HG03378 (cell line): ENCODE measurements around the gene PSG7.
"Not testable (repeated sequence)": the region's sequence is repeated elsewhere in the genome, so short reads cannot be mapped to it uniquely, and the experiment has no call there.

ENCODE experiments used
- ATAC-seq: cut with Tn5 transposase; IDR thresholded peaks from one replicate; pipeline ENCODE4 v1.9.1; 2021; ENCODE audit warnings: mild to moderate bottlenecking, moderate library complexity; ENCODE audit not compliant: unreplicated experiment

Gene PSG7

DNA sequence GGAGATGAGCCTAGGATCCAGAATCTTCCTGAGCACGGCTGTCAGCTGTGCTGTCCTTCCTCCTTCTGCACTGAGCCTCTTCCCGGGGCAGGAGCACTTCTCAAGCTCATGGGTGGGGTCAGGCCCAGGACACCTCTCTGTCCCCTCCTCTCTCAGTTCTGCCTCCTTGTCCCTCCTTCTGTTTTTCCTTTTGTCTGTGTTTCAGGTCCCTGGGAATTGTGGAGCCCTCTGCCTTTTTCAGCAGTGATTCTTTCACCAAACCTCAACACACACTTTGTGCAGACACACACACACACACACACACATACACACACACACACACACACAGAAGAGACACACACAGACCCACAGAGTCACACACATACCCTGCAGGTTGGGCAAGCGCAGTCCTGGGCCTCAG lies at the start of gene PSG7:
TSS of gene PSG7 (minus strand) at position 101 of the 400 bp plus-strand sequence. CDS start 131 bp downstream, outside the sequence.
- not testable (repeated sequence) for ATAC-seq

DNA sequence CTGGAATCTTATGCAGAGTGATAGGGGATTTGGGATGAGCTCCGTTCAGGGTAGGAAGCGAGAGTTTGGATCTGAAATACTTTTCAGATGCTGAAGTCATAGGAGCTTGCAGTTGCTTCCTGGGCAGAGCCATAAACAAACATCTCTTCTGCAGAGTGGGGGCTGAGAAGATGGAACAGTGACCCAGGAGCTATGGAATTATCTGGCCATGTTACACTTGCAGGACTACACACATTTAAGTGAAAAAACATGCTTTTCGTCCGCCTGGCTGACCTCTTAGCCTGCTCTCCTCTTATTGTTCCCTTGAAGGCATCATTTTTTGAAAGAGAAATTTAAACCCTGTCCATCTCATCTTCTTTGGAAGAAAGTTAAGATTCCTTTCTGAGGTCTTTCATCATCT lies 48.6 kb upstream of the PSG7 start:
- ATAC-seq: no peak

DNA sequence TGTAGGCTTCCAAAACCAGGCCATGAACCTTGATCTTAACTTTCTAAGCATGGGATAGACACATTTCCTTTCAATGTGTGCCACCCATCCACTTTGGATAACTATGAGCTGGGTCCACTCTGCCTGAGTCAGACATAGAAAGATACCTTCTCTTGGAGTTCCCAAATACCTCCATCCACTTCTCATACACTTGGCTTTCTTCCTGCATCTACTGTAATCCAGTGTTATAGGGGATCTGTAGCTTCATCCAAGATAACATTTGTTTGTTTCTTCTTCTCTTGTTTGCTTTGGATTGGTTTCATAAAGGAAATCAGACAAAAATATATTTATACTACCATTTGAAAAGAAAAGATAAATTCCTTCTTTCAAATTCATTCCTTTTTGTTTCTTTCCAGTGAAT lies 45.1 kb upstream of the PSG7 start:
- not testable (repeated sequence) for ATAC-seq

DNA sequence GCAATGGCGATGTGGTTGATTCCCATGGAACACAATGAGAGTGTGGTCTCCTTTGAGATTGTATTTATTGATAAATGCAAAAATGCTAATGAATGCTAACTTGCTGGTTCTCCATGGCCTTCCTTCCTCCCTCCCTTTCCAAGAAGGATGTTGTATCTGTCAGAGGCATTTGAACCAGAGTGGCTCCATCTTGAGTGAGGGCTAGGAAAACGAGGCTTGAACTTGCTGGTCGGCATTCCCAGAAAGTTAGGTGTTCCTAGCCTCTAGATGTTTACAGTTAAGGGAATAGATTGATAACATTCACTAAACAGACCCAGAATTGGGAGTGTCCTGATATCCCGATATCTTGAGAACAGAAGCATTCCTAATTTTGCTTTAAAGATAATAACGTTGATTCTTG lies 34.4 kb upstream of the PSG7 start:
- ATAC-seq: not testable (repeated sequence)

DNA sequence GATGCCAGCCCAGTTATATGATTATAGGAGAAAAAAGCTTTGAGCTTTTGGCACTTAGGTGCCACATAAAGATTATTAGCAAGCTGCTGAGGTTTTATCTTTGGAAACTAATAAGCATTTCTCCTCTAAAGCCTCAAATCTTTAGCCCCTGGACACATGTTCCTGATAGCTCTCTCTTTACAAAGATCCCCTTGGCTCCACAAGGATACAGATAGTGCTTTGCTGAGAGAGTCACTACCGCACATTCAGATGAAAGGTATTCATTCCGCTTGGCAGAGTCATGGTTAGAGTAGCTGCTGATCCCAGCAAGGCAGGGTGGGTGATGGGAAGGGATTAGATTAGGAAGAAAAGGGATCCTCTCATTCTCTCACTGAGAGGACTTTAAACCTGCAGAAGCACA lies 28.2 kb upstream of the PSG7 start:
- no peak for ATAC-seq

DNA sequence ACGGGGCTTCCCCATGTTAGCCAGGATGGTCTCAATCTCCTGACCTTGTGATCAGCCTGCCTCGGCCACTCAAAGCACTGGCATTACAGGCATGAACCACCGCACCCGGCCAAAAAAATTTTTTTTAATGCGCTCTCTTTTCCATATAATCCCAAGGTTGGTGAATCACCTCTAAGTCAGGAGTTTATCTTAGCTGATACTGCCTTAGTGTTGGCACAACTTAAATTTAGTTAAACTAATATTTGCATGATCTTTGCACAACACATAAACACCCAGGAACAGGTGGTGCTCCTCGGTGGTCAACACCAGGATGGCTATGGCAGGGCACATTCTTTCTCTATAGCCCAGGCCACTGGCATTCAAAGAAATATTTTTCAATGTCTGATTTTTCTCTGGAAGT lies 24.1 kb upstream of the PSG7 start:
- no peak for ATAC-seq

DNA sequence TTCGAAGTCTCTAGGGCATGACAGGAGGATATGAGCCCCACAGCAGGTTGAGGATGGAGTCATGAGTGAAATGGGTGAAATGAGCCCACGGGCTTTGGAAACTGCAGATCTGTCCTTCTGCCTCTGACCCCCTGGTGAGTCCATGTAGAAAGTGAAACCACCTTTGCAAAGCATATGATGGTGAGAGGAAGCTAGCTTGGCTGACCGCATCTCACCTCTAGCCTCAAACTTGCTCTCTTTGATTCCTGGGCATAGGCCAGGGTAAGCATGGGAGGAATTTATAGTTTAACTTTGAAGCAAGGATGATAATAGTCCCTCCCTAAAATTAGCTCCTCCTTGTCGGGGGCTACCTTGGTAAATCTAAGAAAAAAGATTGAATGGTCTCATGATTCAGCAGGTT lies 15.1 kb upstream of the PSG7 start:
- not testable (repeated sequence) for ATAC-seq

DNA sequence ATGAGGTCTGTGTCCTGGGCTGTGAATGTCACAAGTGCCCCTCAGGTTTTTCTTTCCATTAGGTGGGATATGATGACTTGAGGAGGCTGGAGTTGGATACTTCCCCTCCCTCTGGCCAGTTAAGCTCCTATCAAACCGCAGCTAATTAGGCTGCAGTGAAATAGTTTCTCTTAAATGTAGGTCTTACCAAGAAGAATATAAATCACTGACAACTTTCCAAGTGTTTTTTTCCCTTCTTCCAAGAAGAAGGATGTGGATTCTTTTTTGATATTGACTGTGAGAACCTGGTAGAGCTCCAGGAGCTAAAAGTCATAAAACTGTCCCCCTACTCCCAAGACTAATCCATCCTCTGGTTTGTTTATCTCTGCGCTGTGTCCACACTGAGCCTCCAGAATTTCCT lies 14.5 kb upstream of the PSG7 start:
- ATAC-seq: not testable (repeated sequence)

DNA sequence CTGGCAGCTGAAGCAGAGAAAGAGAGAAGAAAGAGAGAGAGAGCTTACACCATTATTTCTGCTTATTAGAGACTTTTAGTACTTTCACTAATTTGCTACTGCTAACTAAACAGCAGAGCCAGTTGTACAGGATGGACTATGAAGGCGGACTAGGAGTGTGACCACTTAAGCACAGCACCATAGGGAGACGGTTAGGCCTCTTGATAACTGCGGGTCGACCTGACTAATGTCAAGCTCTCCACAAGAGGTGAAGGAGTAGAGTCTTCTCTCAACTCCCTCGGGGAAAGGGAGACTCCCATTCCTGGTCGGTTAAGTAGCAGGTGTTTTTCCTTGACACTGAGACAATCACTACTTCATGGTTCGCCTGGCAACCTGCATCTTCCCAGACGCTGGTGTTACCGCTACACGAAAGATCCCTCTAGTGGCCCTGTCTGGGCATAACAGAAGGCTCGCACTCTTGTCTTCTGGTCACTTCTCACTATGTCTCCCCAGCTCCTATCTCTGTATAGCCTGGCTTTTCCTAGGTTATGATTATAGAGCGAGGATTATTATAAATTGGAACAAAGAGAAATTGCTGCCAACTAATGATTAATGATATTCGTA lies 5.3 kb upstream of the PSG7 start:
- no peak for ATAC-seq

DNA sequence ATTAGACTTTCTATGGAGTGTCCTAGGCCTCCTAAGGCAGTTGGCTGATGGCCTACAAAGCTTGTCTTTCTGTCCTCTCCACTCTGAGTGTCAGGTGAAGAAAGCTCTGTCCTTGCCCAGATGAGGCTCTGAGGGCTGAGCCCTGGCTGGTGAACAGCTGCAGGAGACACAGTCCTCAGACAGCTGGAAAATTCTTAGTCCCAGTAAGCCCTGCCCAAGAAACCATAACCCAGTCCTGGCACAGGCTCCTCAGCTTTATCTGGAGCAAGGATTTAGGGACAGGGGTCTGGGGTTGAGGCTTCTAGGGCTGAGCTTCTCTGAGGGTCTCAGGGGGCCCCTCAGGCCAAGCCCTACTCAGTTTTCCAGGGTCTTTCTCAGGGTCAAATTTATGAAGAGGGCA lies 2.3 kb downstream of the PSG7 start:
- not testable (repeated sequence) for ATAC-seq

DNA sequence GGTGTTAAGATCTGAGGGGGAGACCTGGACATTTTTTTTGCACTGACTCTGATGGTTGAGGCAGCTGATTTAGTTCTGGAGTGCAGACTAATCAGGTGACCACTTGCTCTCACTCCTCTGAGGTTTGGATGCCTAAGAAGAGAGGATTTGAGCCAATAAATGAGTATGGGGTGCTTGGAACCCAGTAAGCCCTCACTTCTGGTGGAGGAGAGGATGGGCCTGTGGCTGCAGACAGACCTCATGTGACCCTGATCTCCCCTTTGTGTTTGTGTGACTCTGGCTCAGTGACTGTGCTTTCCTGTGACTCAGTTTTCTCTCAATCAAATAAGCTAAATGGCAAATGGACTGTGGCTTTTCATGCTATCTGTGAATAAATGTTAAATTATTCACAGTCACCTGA lies 2.8 kb downstream of the PSG7 start:
- ATAC-seq: not testable (repeated sequence)

DNA sequence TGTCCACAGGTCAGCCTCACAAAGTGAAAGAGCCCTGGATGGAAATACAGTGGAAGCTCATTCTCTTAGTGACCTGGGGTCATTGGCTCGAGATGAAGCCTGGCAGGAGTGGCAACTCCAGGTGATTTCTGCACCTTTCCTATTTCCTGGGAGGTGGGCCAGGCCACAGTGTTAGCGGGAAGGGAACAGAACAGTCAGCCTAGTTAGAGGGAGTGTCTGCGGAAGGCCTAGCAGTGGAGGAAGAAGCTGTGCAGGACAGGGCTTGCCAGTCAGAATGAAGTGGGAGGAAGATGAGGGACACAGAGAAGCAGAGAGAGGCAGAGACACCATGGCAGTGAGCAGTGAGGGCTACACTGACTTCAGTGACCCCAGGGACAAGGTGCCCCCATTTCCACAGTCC lies 3.6 kb downstream of the PSG7 start:
- not testable (repeated sequence) for ATAC-seq

DNA sequence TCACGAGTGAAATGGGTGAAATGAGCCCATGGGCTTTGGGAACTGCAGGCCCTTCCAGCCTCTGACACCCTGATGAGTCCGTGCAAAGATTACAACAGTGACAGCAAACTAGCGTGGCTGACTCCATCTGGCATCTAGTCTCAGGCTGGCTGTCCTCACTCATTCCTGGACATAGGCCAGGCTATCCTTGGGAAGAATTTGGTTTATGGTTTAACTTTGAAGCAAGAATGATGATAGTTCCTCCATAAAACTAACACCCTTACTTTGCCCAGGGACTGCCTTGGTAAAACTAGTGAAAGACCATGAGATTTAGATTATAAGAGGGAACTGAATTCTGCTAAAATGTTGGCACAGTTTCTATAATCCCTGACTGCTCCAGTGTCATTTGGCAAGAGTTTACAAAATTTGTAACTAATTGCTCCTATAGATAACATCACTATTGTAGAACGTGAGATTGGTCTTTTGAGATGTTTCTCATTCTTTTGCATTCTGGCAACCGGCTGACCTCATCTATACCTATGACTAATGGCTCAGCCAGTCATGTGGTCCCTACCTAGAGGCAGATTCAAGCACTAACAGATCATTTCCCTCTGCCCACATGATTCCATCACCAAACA lies 4.4 kb downstream of the PSG7 start:
- ATAC-seq: not testable (repeated sequence)

DNA sequence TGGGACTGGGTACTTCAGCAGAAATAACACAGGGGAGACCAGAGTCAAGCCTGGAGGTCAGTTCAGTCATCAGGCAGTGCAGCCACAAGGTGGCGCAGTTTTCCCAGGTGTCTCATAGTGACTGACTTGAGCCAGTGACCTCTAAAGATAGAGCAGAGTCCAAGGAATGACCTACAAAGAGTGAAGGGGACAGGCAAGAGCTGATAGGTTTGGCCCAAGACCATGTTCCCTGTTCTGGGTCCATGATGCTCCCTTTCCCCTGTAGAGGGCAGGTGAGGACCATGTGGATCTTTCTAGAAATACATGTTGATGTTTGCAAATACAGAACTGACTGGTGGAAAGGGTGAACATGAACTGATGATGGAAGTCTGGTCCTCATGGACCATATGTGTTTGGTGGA lies 6.8 kb downstream of the PSG7 start:
- not testable (repeated sequence) for ATAC-seq

DNA sequence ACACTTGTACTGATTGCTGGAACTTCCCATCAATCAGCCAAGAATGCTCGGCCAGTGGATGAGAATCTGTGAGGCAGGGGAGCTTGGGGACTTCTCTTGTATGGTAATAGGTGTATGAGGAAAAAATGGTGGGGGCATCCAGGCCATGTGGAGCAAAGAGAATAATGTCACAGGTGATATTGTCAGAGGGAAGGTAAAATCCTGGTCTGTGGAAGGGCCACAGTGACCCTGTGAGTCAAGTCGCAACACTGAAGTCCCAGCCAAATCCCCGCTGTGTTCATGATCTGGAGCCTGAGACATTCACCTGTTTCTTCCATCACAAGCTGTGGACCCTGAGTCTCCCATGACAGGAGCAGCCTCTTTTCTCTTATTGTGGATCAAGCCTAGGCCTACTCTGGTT lies 8.1 kb downstream of the PSG7 start:
- no peak for ATAC-seq

DNA sequence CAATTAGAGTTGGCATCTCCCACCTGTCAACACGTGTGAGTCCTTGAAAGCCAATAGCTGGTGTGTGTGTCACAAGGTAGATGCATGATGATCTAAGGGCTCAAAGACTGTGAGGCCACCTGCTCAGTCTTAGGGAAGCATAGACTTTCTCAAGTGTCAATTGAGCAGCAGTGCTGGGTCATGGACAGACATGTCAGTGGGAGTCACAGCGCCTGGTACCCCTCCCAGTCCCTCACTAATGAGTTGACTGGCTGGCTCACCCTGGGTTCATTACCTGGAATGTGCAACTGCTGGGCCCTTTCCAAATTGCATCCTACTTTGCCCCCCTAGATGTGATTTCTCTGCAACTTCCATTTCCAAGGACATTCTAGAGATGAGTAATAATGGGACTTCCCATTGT lies 10.2 kb downstream of the PSG7 start:
- ATAC-seq: no peak

DNA sequence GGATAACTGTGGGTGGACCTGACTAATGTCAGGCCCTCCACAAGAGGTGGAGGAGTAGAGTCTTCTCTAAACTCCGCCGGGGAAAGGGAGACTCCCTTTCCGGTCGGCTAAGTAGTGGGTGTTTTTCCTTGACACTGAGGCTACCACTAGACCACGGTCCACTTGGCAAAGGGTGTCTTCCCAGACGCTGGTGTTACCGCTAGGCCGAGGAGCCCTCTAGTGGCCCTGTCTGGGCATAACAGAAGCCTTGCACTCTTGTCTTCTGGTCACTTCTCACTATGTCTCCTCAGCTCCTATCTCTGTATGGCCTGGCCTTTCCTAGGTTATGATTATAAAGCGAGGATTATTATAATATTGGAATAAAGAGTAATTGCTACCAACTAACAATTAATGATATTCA lies 13.9 kb downstream of the PSG7 start:
- ATAC-seq: not testable (repeated sequence)

DNA sequence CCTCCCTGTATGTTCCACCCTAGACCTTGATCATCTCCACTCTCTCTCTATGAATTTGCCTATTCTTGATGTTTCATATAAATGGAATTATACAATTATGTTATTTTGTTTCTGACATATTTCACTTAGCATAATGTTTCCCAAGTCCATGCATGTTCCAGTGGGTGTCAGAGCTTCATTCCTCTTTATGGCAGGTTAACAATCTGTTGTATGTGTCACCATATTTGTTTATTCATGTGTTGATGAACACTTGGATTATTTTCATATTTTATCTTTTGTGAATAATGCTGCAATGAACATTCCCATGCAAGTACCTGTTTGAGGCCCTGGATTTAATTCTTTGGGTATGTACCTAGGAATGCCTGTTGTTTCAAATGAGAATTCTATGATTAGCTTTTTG lies 16.0 kb downstream of the PSG7 start:
- not testable (repeated sequence) for ATAC-seq

DNA sequence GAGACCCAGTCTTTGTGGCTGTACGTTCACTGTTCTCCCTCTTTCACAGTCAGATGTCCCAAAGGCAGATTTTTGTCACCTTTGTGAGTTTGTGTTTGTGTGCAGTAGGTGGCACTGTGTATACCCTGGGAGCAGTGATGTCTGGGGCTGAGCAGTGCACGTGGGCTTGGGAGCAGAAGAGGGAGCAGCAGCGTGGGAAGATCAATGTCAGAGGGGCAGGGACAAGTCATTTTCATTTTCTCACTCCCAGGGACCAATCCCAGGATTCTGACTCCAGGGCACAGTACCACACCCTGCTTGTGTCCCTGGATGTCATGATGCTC lies 17.3 kb downstream of the PSG7 start:
- ATAC-seq: no peak

DNA sequence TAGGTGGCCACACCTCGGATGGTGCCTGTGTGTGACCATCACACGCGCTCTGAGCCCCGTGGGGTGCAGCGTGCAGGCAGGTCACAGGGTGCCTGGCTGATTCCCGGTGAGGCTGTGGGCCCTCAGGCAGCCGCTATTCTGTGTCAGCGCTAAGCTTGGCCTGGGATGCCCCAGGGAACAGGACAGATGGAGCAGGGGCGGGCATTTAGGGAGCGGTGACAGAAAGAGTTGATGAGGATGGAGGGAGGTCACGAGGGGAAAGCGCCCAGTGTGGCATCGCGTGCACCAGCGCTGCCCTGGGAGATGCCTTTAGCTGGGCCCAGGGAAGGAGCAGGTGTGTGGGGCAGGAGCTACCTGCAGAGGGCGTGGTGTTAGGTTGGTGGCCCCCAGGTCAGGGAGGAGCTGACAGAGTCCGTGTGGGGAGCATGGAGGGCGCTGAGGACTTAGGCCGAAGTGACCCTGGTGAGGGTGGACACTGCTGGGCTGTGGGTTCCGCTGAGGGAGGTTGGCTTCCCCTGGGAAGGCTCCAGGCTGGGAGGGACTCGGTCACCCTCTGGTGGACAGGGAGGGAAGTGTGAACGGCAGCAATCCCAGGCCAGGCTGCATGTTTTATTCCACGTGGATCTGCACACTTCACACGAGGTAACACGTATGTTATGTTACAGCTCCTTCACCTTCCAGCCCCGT lies 17.8 kb downstream of the PSG7 start:
- ATAC-seq: not testable (repeated sequence)

DNA sequence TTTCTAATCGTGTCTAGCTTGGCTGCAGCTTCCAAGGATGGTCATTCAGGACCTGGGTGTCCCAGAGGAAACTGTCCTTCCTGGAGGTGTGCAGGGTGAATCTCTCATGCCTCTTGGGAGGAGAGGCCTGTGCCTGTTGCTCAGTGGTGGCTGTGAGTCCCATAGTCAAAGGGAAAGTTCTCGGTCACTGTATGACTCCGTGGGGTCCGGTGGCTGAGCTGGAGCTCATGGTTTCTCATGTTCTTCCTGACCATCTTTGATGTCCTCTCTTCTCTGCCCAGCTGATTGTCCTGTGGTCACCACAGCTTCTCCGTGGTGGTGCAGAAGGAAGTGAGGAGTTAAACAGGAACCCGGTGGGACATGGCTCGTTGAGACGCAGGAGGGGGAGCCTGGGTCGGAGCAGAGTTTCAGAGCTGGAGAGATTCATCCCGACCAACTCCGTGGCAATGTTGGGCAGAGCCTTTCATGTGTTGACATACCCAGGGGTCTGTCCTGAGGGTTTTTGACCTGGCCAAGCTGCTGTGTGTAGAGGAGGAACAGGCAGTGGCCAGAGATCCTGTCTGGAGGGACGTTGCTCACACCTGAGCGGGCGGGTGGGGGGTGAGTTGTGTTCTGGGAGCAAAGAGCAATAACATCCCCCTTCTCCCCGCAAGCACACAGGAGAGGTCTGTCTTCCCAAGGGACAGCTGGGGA lies 18.5 kb downstream of the PSG7 start:
- ATAC-seq: not testable (repeated sequence)

DNA sequence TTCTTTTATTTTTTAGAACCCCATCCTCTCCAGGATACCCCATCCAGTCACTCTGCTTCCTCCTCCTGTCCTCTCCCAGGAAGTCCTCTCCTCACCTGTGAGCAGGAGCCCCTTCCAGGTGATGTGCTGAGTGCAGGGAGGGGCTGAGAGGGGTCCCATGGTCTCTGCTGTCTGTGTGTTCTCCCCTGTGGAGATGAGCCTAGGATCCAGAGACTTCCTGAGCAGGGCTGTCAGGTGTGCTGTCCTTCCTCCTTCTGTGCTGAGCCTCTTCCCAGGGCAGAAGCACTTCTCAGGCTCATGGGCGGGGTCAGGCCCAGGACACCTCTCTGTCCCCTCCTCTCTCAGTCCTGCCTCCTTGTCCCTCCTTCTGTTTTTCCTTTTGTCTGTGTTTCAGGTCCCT lies 19.4 kb downstream of the PSG7 start, which contains the start of gene PSG6:
TSS of gene PSG6 (minus strand) at position 261 of the 400 bp plus-strand sequence. CDS start at position 159, 102 bp downstream.
- not testable (repeated sequence) for ATAC-seq
